CD4-positive, alpha-beta memory T cell (primary cell): ENCODE measurements around the gene HSP90AA1. TPM values are rescaled to one million over a fixed set of nuclear protein-coding genes. Genes with fewer than 3 reads are reported as not detected.

Experiments used
- CTCF ChIA-PET: fragments of 350-600 bp; sonication (Branson Sonifier 250); formaldehyde crosslinking; loops from one replicate; lab custom pipeline; 2021; ENCODE audit warnings: inconsistent platforms; ENCODE audit not compliant: partially characterized antibody; lab: Charles Lee
- POLR2A ChIA-PET: fragments of 350-600 bp; sonication (Branson Sonifier 250); formaldehyde crosslinking; loops from one replicate; lab custom pipeline; 2021; ENCODE audit not compliant: partially characterized antibody; lab: Charles Lee
- DNase-seq, 5 donors: peaks; one replicate each; pipeline versions ENCODE4 v3.0.0 to v3.0.0-alpha.2; 2020 to 2022; ENCODE audit warnings: mixed read lengths in 1 of 5
- H3K27ac ChIP-seq: one replicate; pipeline ENCODE4 v1.7.0; 2013; ENCODE audit warnings: low read depth, low read length
- H3K27me3 ChIP-seq: 2 replicates; pipeline ENCODE4 v1.7.0; 2013; ENCODE audit warnings: mild to moderate bottlenecking, low read length, moderate library complexity; ENCODE audit not compliant: insufficient read depth
- H3K36me3 ChIP-seq: 2 replicates; pipeline ENCODE4 v1.7.0; 2013; ENCODE audit warnings: mild to moderate bottlenecking, low read length, moderate library complexity; ENCODE audit not compliant: insufficient read depth
- H3K4me1 ChIP-seq: 2 replicates; pipeline ENCODE4 v1.7.0; 2013; ENCODE audit warnings: mild to moderate bottlenecking, low read length, moderate library complexity; ENCODE audit not compliant: insufficient read depth
- H3K4me3 ChIP-seq, 2 donors: one replicate each; pipeline ENCODE4 v1.7.0; 2013; ENCODE audit warnings: low read length in 2 of 2, mild to moderate bottlenecking in 1 of 2
- H3K9me3 ChIP-seq, 2 donors: one replicate each; pipeline ENCODE4 v1.7.0; 2013; ENCODE audit warnings: low read length in 2 of 2, control low read depth in 1 of 2; ENCODE audit not compliant: control insufficient read depth in 1 of 2
- H3K27ac Mint-ChIP-seq, 7 donors: one replicate each; pipeline ENCODE4 v1.8.0; 2020 to 2021; ENCODE audit warnings: mixed read lengths in 7 of 7, mild to moderate bottlenecking in 6 of 7, inconsistent platforms in 3 of 7, moderate library complexity in 3 of 7
- H3K27me3 Mint-ChIP-seq, 2 donors: one replicate each; pipeline ENCODE4 v1.8.0; 2020 to 2021; ENCODE audit warnings: mixed read lengths in 2 of 2
- H3K36me3 Mint-ChIP-seq, 2 donors: one replicate each; pipeline ENCODE4 v1.8.0; 2020 to 2021; ENCODE audit warnings: mixed read lengths in 2 of 2, inconsistent platforms in 1 of 2, mild to moderate bottlenecking in 1 of 2
- H3K4me1 Mint-ChIP-seq, 4 donors: one replicate each; pipeline ENCODE4 v1.8.0; 2020 to 2021; ENCODE audit warnings: mixed read lengths in 4 of 4, mild to moderate bottlenecking in 1 of 4
- H3K4me3 Mint-ChIP-seq, 8 donors: one replicate each; pipeline ENCODE4 v1.8.0; 2020 to 2021; ENCODE audit warnings: mixed read lengths in 8 of 8, mild to moderate bottlenecking in 7 of 8, moderate library complexity in 6 of 8, inconsistent platforms in 3 of 8
- H3K9me3 Mint-ChIP-seq, 8 donors: one replicate each; pipeline ENCODE4 v1.8.0; 2020 to 2021; ENCODE audit warnings: mixed read lengths in 8 of 8, mild to moderate bottlenecking in 5 of 8, inconsistent platforms in 3 of 8, moderate library complexity in 1 of 8
- intact Hi-C: fragments of 100-400 bp; cut with micrococcal nuclease; formaldehyde crosslinking; loops from one replicate; pipeline ENCODE4 v1.15.1; 2023
- polyA plus RNA-seq, 2 donors: library from polyadenylated mRNA; unstranded; fragments of 300-500 nt; fragmentation: Illumina TruSeq; gene quantifications; one replicate each; pipeline ENCODE4 v1.2.3, GENCODE V29; 2021
- total RNA-seq, 2 experiments: library from RNA; stranded (reverse); gene quantifications; one replicate each; pipeline ENCODE4 v1.2.3, GENCODE V29; 2021

HSP90AA1 gene
- total and polyA plus RNA-seq, 4 experiments from 2014 or later = 191 to 515 (median 286) TPM

DNA sequence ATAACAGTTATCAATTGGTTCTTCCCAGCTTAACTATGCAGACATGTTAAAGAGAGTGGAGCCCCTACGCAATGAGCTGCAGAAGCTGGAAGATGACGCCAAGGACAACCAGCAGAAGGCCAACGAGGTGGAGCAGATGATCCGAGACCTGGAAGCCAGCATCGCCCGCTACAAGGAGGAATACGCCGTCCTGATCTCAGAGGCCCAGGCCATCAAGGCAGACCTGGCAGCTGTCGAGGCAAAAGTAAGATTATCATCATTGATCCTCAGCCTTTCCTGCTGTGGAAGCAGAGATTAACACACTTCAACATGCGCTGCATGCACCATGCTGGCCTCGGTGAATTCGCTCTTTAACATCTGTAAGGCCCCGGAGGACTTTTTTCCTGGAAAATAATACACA is 53.6 kb downstream of the HSP90AA1 start:
- H3K4me1 ChIP-seq = no peaks in the 10 kb centered on the region
- CTCF ChIA-PET = interaction anchor here (0.6 to 1.1 kb wide), 4 partner anchors 32 to 284 kb away, joined by 3 read pairs; no protein-coding TSS in a partner anchor
- H3K27me3 ChIP-seq = no peaks in the 10 kb centered on the region
- Mint-ChIP-seq H3K9me3 (no peaks in the 10 kb centered on the region), H3K4me3 (no peak overlapping the region), H3K27ac (peak overlapping the region in 3 of 7 donors; percentile 35 to 53 (median 37)), H3K36me3 (peaks cover 55 to 82% of the 10 kb centered on the region in 2 donors), H3K27me3 (no peaks in the 10 kb centered on the region), H3K4me1 (no peaks in the 10 kb centered on the region)
- H3K4me3 ChIP-seq = no peak overlapping the region
- POLR2A ChIA-PET = no interaction called here
- DNase-seq = no peak
- H3K27ac ChIP-seq = no peak overlapping the region
- peaks cover 88% of the 10 kb centered on the region for H3K36me3 ChIP-seq
- intact Hi-C loops = no loop called here
- H3K9me3 ChIP-seq = no peaks in the 10 kb centered on the region

Other genes starting within 250 kb of the HSP90AA1 start
- gene DYNC1H1, start 122.5 kb downstream of the HSP90AA1 start, total RNA-seq = 100 to 1,000 TPM; 314 to 318 TPM
- 10 to 100 TPM; 19.6 to 60.8 TPM for gene DYNC1H1, start 122.5 kb downstream of the HSP90AA1 start, polyA plus RNA-seq
- 10 to 100 TPM; 56.8 to 57.9 TPM for gene WDR20, start 52.9 kb upstream of the HSP90AA1 start, total RNA-seq
- gene WDR20, start 52.9 kb upstream of the HSP90AA1 start, polyA plus RNA-seq = 10 to 100 TPM; 18.8 to 22.3 TPM
- gene MOK, start 218.1 kb upstream of the HSP90AA1 start, total RNA-seq = 1 to 10 TPM in 1 of 2 experiments, under 1 TPM in 1; 0.73 to 1.3 TPM
- 1 to 10 TPM in 1 of 2 donors, not detected in 1; 1.4 TPM for gene MOK, start 218.1 kb upstream of the HSP90AA1 start, polyA plus RNA-seq
- gene ZNF839, start 232.7 kb upstream of the HSP90AA1 start, total RNA-seq = 10 to 100 TPM; 19.0 to 21.7 TPM
- gene ZNF839, start 232.7 kb upstream of the HSP90AA1 start, polyA plus RNA-seq = 1 to 10 TPM; 4.0 to 6.9 TPM